ENCODE data around the gene OR6Y1. TPM values are rescaled to one million over a fixed set of nuclear protein-coding genes. Genes with fewer than 3 reads are reported as not detected.

OR6Y1 gene, protein sequence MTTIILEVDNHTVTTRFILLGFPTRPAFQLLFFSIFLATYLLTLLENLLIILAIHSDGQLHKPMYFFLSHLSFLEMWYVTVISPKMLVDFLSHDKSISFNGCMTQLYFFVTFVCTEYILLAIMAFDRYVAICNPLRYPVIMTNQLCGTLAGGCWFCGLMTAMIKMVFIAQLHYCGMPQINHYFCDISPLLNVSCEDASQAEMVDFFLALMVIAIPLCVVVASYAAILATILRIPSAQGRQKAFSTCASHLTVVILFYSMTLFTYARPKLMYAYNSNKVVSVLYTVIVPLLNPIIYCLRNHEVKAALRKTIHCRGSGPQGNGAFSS
- not detected for total RNA-seq
- long read RNA-seq, result 0 reads

- no peak for DNase-seq (ENCODE audit: low spot score)
Measured at GRCh38 chr1:158554352-158554751, at the start of gene OR6Y1. TSS of gene OR6Y1 (minus strand) at chr1:158554405. CDS start at chr1:158548105, 6,300 bp downstream.

DNA sequence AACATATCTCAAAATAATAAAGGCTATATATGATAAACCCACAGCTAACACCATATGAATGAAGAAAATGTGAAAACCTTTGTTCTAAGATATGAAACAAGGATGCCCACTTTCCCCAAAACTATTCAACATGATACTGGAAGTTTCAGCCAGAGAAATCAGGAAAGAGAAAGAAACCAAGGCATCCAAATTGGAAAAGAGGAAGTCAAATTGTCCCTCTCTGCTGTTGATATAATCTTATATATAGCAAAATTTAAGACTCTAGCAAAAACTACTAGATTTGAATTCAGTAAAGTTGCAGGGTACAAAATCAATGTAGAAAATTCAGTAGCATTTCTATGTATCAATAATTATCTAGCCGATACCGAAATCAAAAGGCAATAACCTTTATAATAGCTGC lies 46.5 kb upstream of the OR6Y1 start:
- DNase-seq (ENCODE audit: low spot score), result no peak

GRCh38 chr1:158586942-158587341 lies 32.7 kb upstream of the OR6Y1 start:
- no peak for DNase-seq (ENCODE audit: low spot score)

- no peak for DNase-seq (ENCODE audit: low spot score)
Measured at GRCh38 chr1:158583962-158584361, 29.8 kb upstream of the OR6Y1 start.

DNA sequence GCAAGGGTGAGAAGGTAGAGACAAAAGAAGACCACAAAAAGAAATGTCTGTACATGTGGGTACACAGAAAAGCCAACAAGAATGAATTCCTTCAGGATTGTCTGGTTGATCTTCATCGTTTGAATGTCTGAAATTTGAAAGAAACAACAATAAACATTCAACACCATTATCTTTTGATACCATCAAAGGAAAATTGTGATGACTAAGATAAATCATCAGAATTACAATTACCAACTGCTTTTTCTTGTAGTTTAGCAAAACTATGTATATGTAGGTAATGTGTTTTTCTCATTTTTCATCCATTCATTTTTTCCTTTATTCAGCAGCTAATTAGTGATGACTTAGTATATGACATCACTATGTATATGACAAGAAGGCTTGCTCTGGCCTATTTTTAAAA lies 25.5 kb upstream of the OR6Y1 start, which contains the start of gene OR10X1:
Gene OR10X1 (minus strand): TSS at position 167 of the 400 bp plus-strand sequence. CDS start 0 bp downstream, at position 167.
- DNase-seq (ENCODE audit: low spot score), result no peak

DNA sequence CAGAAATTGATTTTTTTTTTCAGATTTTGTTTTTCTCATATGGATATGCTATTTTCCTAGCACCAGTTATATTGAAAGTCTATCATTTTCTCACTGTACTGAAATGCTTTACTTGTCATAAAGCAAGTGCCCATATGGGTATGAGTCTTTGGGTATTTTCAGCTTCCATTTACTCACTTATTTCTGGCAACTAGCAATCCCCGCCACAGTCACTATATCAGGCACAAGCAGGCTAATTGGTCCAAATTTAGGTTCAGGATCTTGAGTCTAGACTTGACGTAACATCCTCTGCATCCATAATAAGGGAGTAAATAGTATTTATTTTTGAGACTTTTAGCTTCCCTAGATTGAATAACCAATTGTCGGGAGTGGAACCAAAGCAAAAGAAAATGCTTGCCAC lies 23.4 kb upstream of the OR6Y1 start:
- DNase-seq (ENCODE audit: low spot score), result no peak

DNA sequence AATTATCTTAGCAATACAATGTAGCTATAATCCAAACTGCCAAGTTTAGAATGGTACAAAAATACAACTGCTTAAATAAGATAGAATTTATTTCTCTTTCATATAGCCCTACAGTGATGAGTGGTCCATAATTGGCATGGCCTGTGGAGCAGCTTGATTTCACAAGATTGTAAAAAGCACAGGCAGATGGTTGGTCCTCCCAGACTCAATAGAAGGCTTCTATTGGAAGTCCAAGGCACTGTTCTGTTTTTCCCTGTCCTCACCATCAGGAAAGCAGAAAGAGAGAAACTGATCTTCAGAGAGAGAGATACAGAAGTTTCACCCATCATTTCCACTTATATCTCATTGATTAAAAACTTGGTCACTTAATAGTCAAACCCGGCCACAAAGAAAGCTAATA lies 18.0 kb upstream of the OR6Y1 start:
- DNase-seq (ENCODE audit: low spot score), result no peak

DNA sequence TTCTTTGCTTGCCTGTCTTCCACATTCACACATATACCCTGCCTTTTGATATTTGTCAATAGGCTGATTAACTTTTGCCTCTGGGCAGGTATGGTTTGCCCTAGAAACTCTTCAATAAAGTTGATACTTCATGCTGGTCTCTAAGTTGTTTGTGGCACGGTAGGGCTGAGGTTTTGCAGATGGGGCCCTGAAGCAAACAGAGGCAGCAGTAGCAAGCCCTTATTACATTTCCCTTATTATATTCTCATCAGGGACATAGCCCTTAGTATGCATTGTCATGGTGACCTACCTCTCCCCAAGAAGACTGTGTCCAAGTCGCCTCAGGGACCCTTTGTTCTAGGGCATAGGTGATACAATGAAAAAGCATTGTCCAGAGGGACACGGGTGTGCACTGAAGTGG lies 16.3 kb upstream of the OR6Y1 start, which contains the start of gene OR6P1:
Gene OR6P1 (minus strand): TSS at position 101 of the 400 bp plus-strand sequence. CDS start 6,976 bp downstream, outside the sequence.
- no peak for DNase-seq (ENCODE audit: low spot score)

- no peak for DNase-seq (ENCODE audit: low spot score)
Measured at GRCh38 chr1:158564608-158565007, 10.4 kb upstream of the OR6Y1 start.

DNA sequence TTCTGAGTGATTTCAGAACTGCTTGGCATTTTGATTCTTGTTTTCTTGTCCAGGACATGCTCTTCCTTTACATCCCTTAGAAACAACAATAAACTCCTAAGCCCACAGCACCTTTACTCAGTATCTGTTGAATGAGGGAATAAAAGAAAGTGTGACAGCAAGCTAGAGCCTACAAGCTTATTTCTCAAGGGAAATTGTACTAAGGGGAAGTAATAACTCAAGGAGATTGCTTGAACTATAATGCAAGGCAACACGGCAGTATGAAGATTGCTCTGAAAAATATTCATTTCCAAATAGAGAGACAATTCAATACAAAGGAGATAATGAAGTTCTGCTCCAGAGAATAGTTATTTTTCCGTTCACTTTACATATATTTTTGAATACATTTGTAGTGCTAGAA lies 9.6 kb upstream of the OR6Y1 start:
- no peak for DNase-seq (ENCODE audit: low spot score)

GRCh38 chr1:158559696-158560095 lies 5.5 kb upstream of the OR6Y1 start:
- DNase-seq (ENCODE audit: low spot score), result no peak

GRCh38 chr1:158552296-158552695 lies 1.9 kb downstream of the OR6Y1 start:
- DNase-seq (ENCODE audit: low spot score), result no peak

- no peak for DNase-seq (ENCODE audit: low spot score)
Measured at GRCh38 chr1:158547533-158547932, 6.7 kb downstream of the OR6Y1 start.

GRCh38 chr1:158537609-158538008 lies 16.6 kb downstream of the OR6Y1 start:
- DNase-seq (ENCODE audit: low spot score), result no peak

- no peak for DNase-seq (ENCODE audit: low spot score)
Measured at GRCh38 chr1:158534496-158534895, 19.7 kb downstream of the OR6Y1 start.

DNA sequence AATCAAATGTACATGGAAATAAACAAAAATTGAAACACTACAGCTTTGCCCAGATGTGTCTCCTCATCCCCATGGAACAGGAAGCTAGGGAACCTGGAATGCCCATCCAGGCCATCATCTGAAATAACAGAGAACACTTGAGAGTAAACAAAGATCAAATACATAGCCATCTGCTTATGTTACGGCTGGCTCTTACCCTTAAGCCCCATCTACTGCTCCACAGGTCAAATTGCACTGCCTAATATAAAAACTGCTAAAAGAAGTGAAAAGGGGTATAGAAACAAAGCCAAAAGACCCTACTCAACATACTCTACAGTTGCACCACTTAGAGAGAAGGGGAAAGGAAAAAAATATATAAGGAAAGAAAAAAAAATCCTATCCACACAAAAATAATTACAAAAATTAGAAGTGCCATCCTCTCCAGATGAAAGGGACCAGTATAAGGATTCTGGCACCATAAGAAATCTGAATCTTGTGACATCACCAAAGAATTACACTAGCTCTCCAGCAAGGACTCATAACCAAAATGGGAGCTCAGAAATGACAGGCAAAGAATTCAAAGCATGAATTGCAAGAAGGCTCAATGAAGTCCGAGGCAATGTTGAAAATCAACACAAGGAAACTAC lies 26.9 kb downstream of the OR6Y1 start:
- no peak for DNase-seq (ENCODE audit: low spot score)

GRCh38 chr1:158521666-158522058 lies 32.5 kb downstream of the OR6Y1 start:
- DNase-seq (ENCODE audit: low spot score), result no peak

DNA sequence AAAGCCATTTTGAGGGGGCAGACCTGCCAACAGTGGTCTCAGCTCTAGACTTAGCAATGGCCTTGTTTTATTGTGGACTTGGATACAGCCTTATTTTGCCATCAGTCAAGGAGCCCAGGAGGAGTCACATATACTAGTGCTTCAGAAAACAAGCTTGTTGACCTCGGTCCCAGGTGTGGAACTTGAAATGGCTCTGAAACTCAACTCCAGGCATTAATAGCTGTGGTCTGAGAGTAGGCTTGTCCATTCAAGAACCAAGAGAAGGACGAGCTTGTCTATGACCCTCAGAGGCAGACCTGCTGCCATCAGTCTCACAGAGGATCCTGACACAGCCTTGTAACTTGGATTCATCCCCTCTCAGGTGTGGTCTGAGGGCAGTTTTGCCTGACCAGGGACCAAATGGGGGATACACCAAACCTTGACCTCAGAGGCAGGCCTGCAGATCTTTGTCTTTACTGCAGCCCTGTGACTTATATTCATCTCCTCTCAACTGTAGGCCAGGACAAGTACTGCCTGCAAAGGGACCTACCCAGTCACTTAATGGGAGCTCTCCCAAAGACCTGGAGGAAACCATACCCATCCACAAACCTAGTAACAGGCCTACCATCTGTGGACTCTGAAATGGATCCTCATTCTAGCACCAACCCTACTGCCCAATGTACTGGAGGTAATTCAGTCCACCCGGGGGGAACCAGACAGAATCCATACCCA lies 33.1 kb downstream of the OR6Y1 start:
- no peak for DNase-seq (ENCODE audit: low spot score)

DNA sequence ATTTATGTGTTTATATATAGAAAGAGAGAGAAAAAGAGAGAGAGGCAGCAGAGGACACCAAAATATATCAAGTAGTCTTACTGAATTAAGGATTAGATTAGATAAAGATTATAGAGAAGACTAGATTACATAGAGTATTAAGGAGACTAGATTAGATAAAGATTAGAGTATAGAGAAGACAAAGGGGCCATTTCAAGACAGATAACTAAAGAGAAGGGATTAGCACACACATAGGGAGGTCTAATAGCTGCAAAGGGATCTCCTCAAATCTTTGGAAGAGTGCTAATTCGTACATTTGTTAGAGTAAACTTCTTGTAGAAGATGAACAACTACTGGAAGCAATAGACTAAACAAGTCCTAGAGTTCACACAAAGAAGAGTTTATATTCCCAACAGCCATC lies 34.2 kb downstream of the OR6Y1 start:
- no peak for DNase-seq (ENCODE audit: low spot score)

DNA sequence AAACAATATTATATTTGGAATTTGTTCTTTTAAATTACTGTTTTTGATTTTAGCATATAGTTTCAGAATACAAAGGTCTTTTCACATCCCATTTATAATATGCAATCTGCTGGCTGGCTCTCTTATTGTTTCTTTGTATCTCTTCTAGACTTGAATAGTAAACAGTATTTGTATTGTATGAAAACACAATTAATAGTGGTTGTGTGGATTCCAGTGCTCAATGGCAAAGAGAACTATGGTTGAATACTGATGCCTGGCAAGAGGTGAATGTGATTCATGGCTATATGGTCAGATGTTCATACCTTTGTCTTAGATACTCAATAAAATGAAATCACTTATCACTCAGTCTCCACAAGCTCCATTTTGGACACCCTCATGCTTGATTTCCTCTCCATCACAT lies 37.2 kb downstream of the OR6Y1 start:
- DNase-seq (ENCODE audit: low spot score), result no peak

GRCh38 chr1:158509471-158510156 lies 44.6 kb downstream of the OR6Y1 start:
- DNase-seq (ENCODE audit: low spot score), result no peak

GRCh38 chr1:158507511-158507910 lies 46.7 kb downstream of the OR6Y1 start:
- no peak for DNase-seq (ENCODE audit: low spot score)

Data from mesenteric fat pad (tissue), 1 donor.